HL-60 (cell line): Measurements from ENCODE around the gene BCAS3.

ENCODE experiments used
- DNase-seq, 2 experiments: peaks; one replicate each; pipeline ENCODE4 v3.0.0-alpha.2; 2010 to 2020; ENCODE audit warnings: low read depth in 1 of 2, low spot score in 1 of 2
- H3K27ac ChIP-seq: fragments of 250-450 bp; sonication (Bioruptor Pico); replicated peaks from 2 replicates; pipeline ENCODE4 v1.5.1; 2020; ENCODE audit warnings: mild to moderate bottlenecking, moderate library complexity
- H3K27me3 ChIP-seq: fragments of 250-450 bp; sonication (Bioruptor Pico); 2 replicates; pipeline ENCODE4 v1.5.1; 2021; ENCODE audit warnings: mild to moderate bottlenecking, moderate library complexity; ENCODE audit not compliant: insufficient read depth, poor library complexity, severe bottlenecking
- H3K4me3 ChIP-seq: replicated peaks from 2 replicates; pipeline ENCODE4 v1.5.1; 2011; ENCODE audit warnings: mild to moderate bottlenecking, control low read depth, low read length; ENCODE audit not compliant: insufficient read depth
- CTCF ChIP-seq: IDR thresholded peaks from one replicate; pipeline ENCODE4 v1.5.1; 2011; ENCODE audit warnings: low read length, control low read depth, inconsistent platforms; ENCODE audit not compliant: insufficient read depth
- GABPA ChIP-seq: IDR thresholded peaks from 2 replicates; pipeline ENCODE4 v1.6.1; 2012; ENCODE audit warnings: low read depth
- POLR2AphosphoS5 ChIP-seq: IDR thresholded peaks from 2 replicates; pipeline ENCODE4 v1.6.1; 2012; ENCODE audit warnings: low read depth
- REST ChIP-seq: IDR thresholded peaks from 2 replicates; pipeline ENCODE4 v1.6.1; 2012; ENCODE audit warnings: low read depth; ENCODE audit not compliant: insufficient replicate concordance
- SPI1 ChIP-seq: IDR thresholded peaks from 2 replicates; pipeline ENCODE4 v1.6.1; 2012; ENCODE audit warnings: low read depth, mild to moderate bottlenecking, borderline replicate concordance

Gene BCAS3

GRCh38 chr17:61369751-61370150 lies 692.1 kb downstream of the BCAS3 start:
- Histone ChIP-seq H3K27me3 (no peaks in the 10 kb centered on the region), H3K4me3 (no peak overlapping the region), H3K27ac (no peak overlapping the region)
- TF ChIP-seq SPI1, result no peak
- TF ChIP-seq POLR2AphosphoS5, result no peak
- TF ChIP-seq CTCF, result no peak
- no peak for TF ChIP-seq REST
- TF ChIP-seq GABPA, result no peak
- no peak for DNase-seq

- Histone ChIP-seq H3K4me3 (no peak overlapping the region), H3K27me3 (no peaks in the 10 kb centered on the region), H3K27ac (no peak overlapping the region)
- TF ChIP-seq SPI1 (no peak), GABPA (no peak), CTCF (no peak), REST (no peak), POLR2AphosphoS5 (no peak)
- no peak for DNase-seq
Measured at GRCh38 chr17:61371179-61371578, 693.5 kb downstream of the BCAS3 start.

- Histone ChIP-seq H3K27ac (no peak overlapping the region), H3K4me3 (no peak overlapping the region), H3K27me3 (no peaks in the 10 kb centered on the region)
- no peak for TF ChIP-seq GABPA
- TF ChIP-seq CTCF, result no peak
- TF ChIP-seq REST, result no peak
- TF ChIP-seq POLR2AphosphoS5, result no peak
- no peak for TF ChIP-seq SPI1
- DNase-seq, result no peak
Measured at GRCh38 chr17:61371606-61372005, 694.0 kb downstream of the BCAS3 start.
